HFF-Myc (cell line): Measurements from ENCODE around the gene SHKBP1.
A peak's percentile ranks its signal among the peaks of the same experiment; 100 is the strongest.

Source experiments
- DNase-seq: peaks from one replicate; pipeline ENCODE4 v3.0.0-alpha.2; 2011; ENCODE audit warnings: low read depth; ENCODE audit errors: extremely low read depth
- H3K4me3 ChIP-seq: replicated peaks from 2 replicates; pipeline ENCODE4 v1.5.1; 2011; ENCODE audit warnings: low read depth, mild to moderate bottlenecking, control low read depth, low read length
- CTCF ChIP-seq: IDR thresholded peaks from 2 replicates; pipeline ENCODE4 v1.5.1; 2012; ENCODE audit warnings: mild to moderate bottlenecking, low read depth, low read length, control low read depth; ENCODE audit errors: missing control alignments

SHKBP1 gene

GRCh38 chr19:40598121-40598917 lies 21.6 kb downstream of the SHKBP1 start:
- H3K4me3 ChIP-seq = peak overlapping the region; percentile 55
- peak; percentile 98 for TF ChIP-seq CTCF
- peak; percentile 73 for DNase-seq

GRCh38 chr19:40598918-40599307 lies 22.2 kb downstream of the SHKBP1 start:
- DNase-seq = no peak
- TF ChIP-seq CTCF = no peak
- H3K4me3 ChIP-seq = peak overlapping the region; percentile 55; the same call in 1 of the 2 replicates

GRCh38 chr19:40599331-40599901 lies 22.7 kb downstream of the SHKBP1 start:
- no peak for DNase-seq
- H3K4me3 ChIP-seq = peak overlapping the region; percentile 55; the same call in 1 of the 2 replicates
- no peak for TF ChIP-seq CTCF

- no peak for TF ChIP-seq CTCF
- no peak for DNase-seq
- peak overlapping the region; percentile 0; the same call in 1 of the 2 replicates for H3K4me3 ChIP-seq
Measured at GRCh38 chr19:40599902-40600569, 23.4 kb downstream of the SHKBP1 start.

GRCh38 chr19:40600570-40601133 lies 24.0 kb downstream of the SHKBP1 start:
- DNase-seq = no peak
- peak overlapping the region; percentile 63; the same call in 1 of the 2 replicates for H3K4me3 ChIP-seq
- TF ChIP-seq CTCF = no peak

GRCh38 chr19:40601134-40601974 lies 24.7 kb downstream of the SHKBP1 start, which contains the start of gene LTBP4:
Gene LTBP4, plus strand, starts transcription at chr19:40601369. Its CDS starts 19 bp downstream, at chr19:40601388.
- H3K4me3 ChIP-seq = peak within 1 kb of the TSS; percentile 63
- peak; percentile 6 for TF ChIP-seq CTCF
- no peak for DNase-seq
